Measurements from ENCODE around the gene CHMP4A. TPM values are rescaled to one million over a fixed set of nuclear protein-coding genes. Genes with fewer than 3 reads are reported as not detected.

Gene CHMP4A
- total and polyA plus RNA-seq, 2 of the 13 experiments (the other 11 are each of a cell fraction or from before 2014, with no cell fraction given) = 83.6 to 113 TPM

GRCh38 chr14:24212924-24213865 lies at the start of gene CHMP4A (continued):
- TF ChIP-seq NFATC3 (CRISPR knock-in tag; IDR thresholded peaks at IDR 0.05) (peak; percentile 98), ASH2L (IDR thresholded peaks at IDR 0.05; ENCODE audit: insufficient read length, low read depth, low read length) (peak; percentile 98), GABPB1 (CRISPR knock-in tag; IDR thresholded peaks at IDR 0.05) (peak; percentile 97), ZNF407 (CRISPR knock-in tag; IDR thresholded peaks at IDR 0.05; ENCODE audit: not compliant biosample characterization) (peak; percentile 98), NKX3-1 (CRISPR knock-in tag; IDR thresholded peaks at IDR 0.05) (peak; percentile 84), CENPBD1 (CRISPR knock-in tag; IDR thresholded peaks at IDR 0.05; ENCODE audit: borderline replicate concordance, low read depth) (no peak), FIP1L1 (IDR thresholded peaks at IDR 0.05; ENCODE audit: borderline replicate concordance, insufficient read depth, low read depth, low read length) (peak; percentile 88; the same call in 1 of the 2 replicates), ZNF746 (CRISPR knock-in tag; IDR thresholded peaks at IDR 0.05) (no peak; the same call in 1 of the 2 replicates), HOXA5 (CRISPR knock-in tag; IDR thresholded peaks at IDR 0.05) (peak; percentile 98), TBL1XR1 (IDR thresholded peaks at IDR 0.05; ENCODE audit: borderline replicate concordance, low read length, partially characterized antibody) (peak; percentile 80), POGK (CRISPR knock-in tag; conservative IDR thresholded peaks at IDR 0.05) (peak; percentile 98), KLF6 (CRISPR knock-in tag; IDR thresholded peaks at IDR 0.05) (peak; percentile 99), SCMH1 (CRISPR knock-in tag; IDR thresholded peaks at IDR 0.05; ENCODE audit: borderline replicate concordance) (no peak), HNRNPUL1 (IDR thresholded peaks at IDR 0.05; ENCODE audit: low read depth, low read length) (no peak), CREB1 (IDR thresholded peaks at IDR 0.05) (peak; percentile 99), CREB1 (CRISPR knock-in tag; IDR thresholded peaks at IDR 0.05) (no peak), IKZF1 (IDR thresholded peaks at IDR 0.05) (no peak)

All from HepG2 (cell line).